GM23248 (cell line): ENCODE results near the gene SH3TC2.

Experiments used
- EZH2 ChIP-seq: fragments of 200-600 bp; sonication (generic); IDR thresholded peaks from 2 replicates; pipeline ENCODE4 v1.6.1; 2018; ENCODE audit warnings: antibody characterized with exemption, mild to moderate bottlenecking; ENCODE audit not compliant: insufficient read depth, poor library complexity, severe bottlenecking
- EZH2phosphoT487 ChIP-seq: fragments of 200-600 bp; sonication (generic); IDR thresholded peaks from 2 replicates; pipeline ENCODE4 v1.6.1; 2018; ENCODE audit warnings: antibody characterized with exemption, moderate library complexity, mild to moderate bottlenecking, low read depth; ENCODE audit not compliant: insufficient read depth

GRCh38 chr5:149108651-149109280, 45.9 kb upstream of the SH3TC2 start:
- TF ChIP-seq EZH2phosphoT487 (no peak), EZH2 (no peak)
